Activated gamma-delta T cell treated with Interleukin-2 at 50 U/mL for 16 hours (primary cell): ENCODE data around the gene TPM1.
"Not testable (repeated sequence)": the region's sequence is repeated elsewhere in the genome, so short reads cannot be mapped to it uniquely, and the experiment has no call there.

ENCODE experiments used
- DNase-seq: peaks from one replicate; pipeline ENCODE4 v3.0.0-alpha.2; 2020

Gene TPM1

GRCh38 chr15:63041974-63042876, at the start of gene TPM1:
Gene TPM1, plus strand, starts transcription at chr15:63042747. Its CDS starts 83 bp downstream, at chr15:63042830.
- no peak for DNase-seq

- DNase-seq, result no peak
Measured at GRCh38 chr15:62993066-62993465, 49.5 kb upstream of the TPM1 start.

- DNase-seq, result not testable (repeated sequence)
Measured at GRCh38 chr15:62993632-62994031, 48.9 kb upstream of the TPM1 start.

GRCh38 chr15:62994439-62994838, 48.1 kb upstream of the TPM1 start:
- no peak for DNase-seq

- DNase-seq, result no peak
Measured at GRCh38 chr15:62994975-62995681, 47.4 kb upstream of the TPM1 start.

GRCh38 chr15:62997441-62997840, 45.1 kb upstream of the TPM1 start:
- DNase-seq, result no peak

GRCh38 chr15:62998262-62998890, 44.2 kb upstream of the TPM1 start:
- DNase-seq, result no peak

- DNase-seq, result no peak
Measured at GRCh38 chr15:62999178-62999577, 43.4 kb upstream of the TPM1 start.

- no peak for DNase-seq
Measured at GRCh38 chr15:62999923-63000561, 42.5 kb upstream of the TPM1 start.

- DNase-seq, result no peak
Measured at GRCh38 chr15:63000706-63001105, 41.8 kb upstream of the TPM1 start.

- DNase-seq, result no peak
Measured at GRCh38 chr15:63004211-63004610, 38.3 kb upstream of the TPM1 start.

- no peak for DNase-seq
Measured at GRCh38 chr15:63006032-63006878, 36.3 kb upstream of the TPM1 start.

- no peak for DNase-seq
Measured at GRCh38 chr15:63008333-63009049, 34.1 kb upstream of the TPM1 start.

- DNase-seq, result no peak
Measured at GRCh38 chr15:63010386-63010785, 32.2 kb upstream of the TPM1 start.

GRCh38 chr15:63010920-63011693, 31.4 kb upstream of the TPM1 start:
- no peak for DNase-seq

GRCh38 chr15:63012444-63012843, 30.1 kb upstream of the TPM1 start:
- no peak for DNase-seq

GRCh38 chr15:63013052-63013808, 29.3 kb upstream of the TPM1 start:
- DNase-seq, result no peak

- DNase-seq, result no peak
Measured at GRCh38 chr15:63014578-63014977, 28.0 kb upstream of the TPM1 start.

- DNase-seq, result no peak
Measured at GRCh38 chr15:63015618-63016017, 26.9 kb upstream of the TPM1 start.

GRCh38 chr15:63016234-63016633, 26.3 kb upstream of the TPM1 start:
- no peak for DNase-seq
